GM21737 (cell line): ENCODE results near the gene VAV3.
"Not testable (repeated sequence)": the region's sequence is repeated elsewhere in the genome, so short reads cannot be mapped to it uniquely, and the experiment has no call there.

Experiments used
- ATAC-seq: cut with Tn5 transposase; IDR thresholded peaks from one replicate; pipeline ENCODE4 v1.9.1; 2021; ENCODE audit warnings: mild to moderate bottlenecking, moderate library complexity; ENCODE audit not compliant: unreplicated experiment

VAV3 gene

GRCh38 chr1:107762751-107763390, 202.1 kb downstream of the VAV3 start:
- ATAC-seq: no peak

DNA sequence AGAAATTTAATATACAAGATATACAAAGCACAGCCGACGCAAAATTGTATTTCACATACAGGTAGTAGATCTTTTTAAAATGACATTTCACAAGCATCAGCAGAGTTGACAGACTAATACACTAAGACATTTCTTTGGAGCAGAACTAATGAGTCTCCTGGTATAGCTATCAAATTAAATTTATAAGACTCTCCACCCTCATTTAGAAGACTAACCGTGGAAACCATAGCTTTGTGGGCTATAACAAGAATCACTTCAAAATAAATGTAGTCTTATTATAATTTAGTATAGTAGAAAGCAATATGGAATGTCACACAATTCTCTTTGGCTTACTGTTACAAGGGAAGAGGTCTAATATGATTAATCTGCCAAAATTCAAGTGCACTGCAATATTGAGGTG, 204.9 kb downstream of the VAV3 start:
- no peak for ATAC-seq

GRCh38 chr1:107750364-107750959, 214.5 kb downstream of the VAV3 start:
- no peak for ATAC-seq

DNA sequence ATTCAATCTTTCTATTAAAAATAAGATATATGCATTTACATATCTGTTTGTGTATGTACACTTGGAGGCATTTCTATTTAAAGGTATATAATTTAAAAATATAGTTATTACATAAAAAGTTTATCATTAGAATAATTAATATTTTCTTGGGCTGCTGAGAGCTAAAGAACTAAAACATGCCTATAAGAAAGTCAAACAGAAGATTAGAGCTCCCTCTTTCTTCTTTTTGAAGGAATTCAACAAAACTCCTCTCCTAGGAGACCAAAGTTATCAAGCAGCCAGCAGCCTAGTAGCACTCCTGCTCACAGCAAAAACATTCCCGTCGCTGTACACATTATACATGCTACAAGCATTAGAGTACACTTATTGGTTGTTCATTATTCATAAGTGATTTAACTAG, 216.4 kb downstream of the VAV3 start:
- ATAC-seq: no peak

DNA sequence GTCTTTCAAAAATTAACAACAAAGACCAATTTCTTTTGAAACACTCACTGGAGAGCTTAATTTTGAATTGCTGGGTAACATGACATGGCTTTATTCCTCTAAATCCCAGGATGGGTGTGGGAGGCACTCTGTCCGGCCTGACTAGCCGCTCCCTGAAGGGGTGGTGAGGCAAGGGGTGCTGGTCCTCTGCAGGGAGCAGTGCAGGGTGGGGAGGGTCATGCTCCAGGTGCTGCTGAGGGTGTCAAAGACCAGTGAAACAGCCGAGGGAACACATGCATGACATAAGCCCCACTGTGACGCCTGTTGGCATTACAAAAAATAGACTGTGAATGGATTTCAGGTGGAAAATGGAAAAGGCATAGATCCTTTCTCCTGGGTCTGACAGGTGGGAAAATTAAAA, 223.7 kb downstream of the VAV3 start:
- ATAC-seq: no peak

GRCh38 chr1:107740579-107740978, 224.4 kb downstream of the VAV3 start:
- no peak for ATAC-seq

- ATAC-seq: no peak
These were observed 225.3 kb downstream of the VAV3 start for GRCh38 chr1:107739651-107740050.

GRCh38 chr1:107739201-107739600, 225.8 kb downstream of the VAV3 start:
- ATAC-seq: no peak

DNA sequence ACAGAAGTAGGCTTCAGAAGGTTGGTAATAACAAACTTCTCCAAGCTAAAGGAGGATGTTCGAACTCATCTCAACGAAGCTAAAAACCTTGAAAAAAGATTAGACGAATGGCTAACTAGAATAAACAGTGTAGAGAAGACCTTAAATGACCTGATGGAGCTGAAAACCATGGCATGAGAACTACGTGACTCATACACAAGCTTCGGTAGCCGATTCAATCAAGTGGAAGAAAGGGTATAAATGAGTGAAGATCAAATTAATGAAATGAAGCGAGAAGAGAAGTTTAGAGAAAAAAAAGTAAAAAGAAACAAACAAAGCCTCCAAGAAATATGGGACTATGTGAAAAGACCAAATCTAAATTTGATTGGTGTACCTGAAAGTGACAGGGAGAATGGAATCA, 231.6 kb downstream of the VAV3 start:
- not testable (repeated sequence) for ATAC-seq

DNA sequence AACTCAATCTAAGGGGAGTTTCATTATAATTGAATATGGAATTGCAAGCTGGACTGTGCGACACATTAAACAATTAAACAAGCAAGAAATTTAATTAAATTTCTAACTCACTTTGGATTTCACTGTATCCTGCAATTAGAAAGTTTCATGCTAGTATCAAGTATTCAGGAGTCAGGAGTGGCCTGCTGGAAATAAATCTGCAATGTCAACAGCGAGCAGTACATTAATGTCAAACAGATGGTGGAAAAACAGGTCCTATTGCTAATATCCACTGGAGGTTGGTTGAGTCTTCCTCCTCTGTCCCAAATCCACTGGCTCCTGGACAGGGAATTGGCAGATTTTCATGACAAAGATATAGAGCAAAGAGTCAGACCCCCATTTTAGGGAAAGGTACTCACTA, 237.1 kb downstream of the VAV3 start:
- ATAC-seq: no peak

- no peak for ATAC-seq
These were observed 238.1 kb downstream of the VAV3 start for GRCh38 chr1:107726860-107727259.

DNA sequence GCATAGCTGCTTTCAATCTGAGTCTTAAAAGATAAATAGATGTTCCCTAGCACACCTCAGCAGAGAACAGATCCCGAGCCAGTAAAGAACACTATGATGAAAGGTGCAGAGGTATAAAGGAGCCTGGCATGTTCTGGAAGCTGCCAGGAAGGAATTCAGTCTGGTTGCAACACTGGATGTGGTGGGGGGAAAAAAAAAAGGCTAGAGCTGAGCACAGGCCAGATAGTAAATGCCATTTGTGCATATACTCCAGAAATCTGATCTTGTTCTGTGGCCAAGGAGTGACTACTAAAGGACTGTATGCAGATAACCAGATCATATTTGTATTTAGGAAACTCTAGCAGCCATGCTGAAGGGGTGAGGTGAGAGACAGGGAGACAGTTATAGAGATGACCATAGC, 240.3 kb downstream of the VAV3 start:
- ATAC-seq: no peak

DNA sequence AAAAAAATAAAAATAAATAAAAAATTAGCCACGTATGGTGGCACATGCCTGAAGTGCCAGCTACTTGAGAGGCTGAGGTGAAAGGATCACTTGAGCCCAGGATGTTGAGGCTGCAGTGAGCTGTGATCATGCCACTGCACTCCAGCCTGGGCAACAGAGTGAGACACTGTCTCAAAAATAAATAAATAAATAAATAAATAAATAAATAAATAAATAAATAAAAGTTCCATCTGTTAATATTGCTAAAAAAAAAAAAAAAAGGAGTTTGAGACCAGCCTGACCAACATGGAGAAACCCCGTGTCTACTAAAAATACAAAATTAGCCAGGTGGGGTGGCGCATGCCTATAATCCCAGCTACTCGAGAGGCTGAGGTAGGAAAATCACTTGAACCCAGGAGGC, 244.8 kb downstream of the VAV3 start:
- ATAC-seq: not testable (repeated sequence)

DNA sequence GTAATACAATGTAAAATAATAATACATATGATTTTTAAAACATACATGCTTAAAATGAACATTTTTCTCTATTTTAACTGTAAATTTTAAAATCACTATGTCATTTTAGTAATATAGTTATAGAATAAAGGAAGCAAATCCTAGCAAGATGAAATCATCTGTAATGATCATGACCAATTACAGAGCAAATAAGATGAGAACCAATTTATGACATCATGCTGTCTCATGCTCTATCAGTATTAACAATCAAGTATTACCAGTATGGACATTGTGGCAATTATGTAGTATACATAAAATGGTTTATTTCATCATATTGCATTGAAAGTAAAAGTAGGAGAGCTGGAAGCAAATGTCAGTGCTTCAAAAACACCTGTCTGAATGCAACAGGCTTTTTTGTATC, 255.0 kb downstream of the VAV3 start:
- no peak for ATAC-seq

GRCh38 chr1:107707111-107707510, 257.9 kb downstream of the VAV3 start:
- ATAC-seq: no peak

DNA sequence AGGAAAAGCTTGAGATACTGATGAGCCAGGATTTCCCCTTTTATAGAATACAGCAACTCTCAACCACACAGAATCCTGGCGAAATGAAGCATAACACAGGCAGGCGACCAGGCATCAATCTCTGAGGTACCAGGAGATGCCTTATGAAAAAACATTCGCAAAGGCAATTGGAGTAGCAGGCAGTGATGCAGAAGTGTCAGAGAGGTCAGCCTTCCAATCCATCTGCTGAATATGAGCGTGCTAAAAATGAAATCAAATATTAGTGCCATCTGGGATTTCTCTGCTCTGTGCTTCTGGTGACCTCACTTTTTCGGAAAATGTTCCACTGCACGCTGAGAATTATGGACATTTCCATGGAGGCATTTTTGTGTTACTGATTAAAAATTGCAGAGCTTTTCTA, 258.8 kb downstream of the VAV3 start:
- no peak for ATAC-seq

DNA sequence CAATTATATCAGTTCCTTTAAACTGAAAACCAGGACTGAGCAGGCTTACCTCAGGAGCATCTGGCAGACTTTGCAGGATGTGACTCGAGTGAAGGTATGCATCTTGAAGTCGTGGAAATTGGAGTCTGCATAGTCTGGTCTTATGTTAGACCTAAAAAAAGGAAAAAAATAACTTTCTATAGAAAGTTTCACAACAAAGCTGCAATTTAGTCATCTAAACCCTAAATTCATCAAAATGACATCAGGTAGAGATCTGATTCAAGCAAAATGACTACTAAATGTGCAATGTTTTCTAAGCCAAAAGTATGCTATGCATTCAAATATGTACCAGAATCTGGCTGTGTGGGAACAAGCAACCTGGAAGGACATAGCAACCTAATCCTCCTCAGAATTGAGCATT, 260.1 kb downstream of the VAV3 start:
- no peak for ATAC-seq

DNA sequence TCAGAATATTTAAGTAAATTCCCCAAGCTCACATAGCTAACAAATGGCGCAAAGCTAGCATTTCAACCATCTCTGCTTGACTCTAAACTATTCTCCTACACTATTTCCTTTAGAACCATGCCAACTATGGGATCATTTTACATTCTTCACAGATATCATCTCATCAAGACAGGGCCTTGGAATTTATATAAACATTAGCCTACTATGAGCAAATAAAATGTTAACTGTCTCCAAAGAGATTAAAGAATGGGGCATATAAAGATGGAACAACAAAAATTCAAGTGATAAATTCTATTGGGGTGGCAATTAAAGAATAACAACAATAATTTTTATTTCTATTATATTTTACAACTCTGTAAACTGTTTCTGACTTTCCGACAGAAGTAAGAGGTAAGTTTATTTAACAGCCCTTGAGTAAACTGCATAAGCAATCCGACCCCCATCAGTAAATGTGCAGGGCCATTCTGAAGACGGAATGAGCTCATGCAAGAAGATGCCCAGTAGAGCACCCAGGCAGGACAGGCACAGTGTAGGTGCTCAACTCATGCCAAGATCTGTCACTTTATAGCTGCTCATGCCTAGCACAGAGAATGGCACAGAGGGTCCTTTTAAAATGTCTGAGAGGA, 261.9 kb downstream of the VAV3 start:
- no peak for ATAC-seq

DNA sequence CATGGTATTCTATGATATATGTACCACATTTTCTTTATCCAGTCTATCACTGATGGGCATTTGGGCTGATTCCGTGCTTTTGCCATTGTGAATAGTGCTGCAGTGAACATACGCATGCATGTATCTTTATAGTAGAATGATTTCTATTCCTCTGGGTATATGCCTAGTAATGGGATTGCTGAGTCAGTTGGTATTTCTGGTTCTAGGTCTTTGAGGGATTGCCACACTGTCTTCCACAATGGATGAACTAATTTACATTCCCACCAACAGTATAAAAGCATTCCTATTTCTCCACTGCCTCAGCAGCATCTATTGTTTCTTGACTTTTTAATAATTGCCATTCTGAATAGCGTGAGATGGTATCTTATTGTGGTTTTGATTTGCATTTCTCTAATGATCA, 264.3 kb downstream of the VAV3 start:
- ATAC-seq: not testable (repeated sequence)

DNA sequence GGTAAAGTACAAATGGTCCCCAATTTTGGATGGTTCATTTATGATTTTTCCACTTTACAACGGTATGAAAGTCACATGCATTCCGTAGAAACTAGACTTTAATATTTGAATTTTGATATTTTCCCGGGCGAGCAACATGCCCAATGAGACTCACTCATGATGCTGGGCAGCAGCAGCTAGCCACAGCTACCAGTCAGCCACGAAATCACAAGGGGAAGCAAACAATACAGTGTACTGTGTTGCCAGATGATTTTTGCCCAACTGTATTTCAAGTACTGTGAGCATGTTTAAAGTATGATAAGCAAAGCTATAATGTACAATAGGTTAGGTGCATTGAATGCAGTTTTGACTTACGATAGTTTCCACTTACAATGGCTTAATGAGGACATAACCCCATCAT, 266.8 kb downstream of the VAV3 start:
- ATAC-seq: no peak

DNA sequence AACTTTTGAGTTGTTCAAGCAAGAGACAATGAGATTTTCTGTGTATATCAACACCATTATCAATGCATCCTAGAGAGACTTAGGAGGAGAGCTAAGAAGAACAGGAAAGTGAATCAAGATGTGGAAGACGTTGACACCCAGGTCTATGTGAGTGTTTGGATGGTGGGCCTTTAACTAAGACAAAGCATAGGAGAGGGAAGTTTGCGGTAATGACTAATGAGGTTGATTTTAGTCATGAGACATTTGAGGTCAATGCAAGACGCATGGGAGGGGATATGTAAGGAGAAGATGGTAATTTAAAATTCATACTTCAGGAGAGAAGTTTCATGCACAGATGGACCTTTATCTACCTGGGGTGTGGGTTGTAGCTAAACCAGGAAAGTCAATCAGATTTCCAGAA, 269.6 kb downstream of the VAV3 start:
- no peak for ATAC-seq

- no peak for ATAC-seq
These were observed 272.2 kb downstream of the VAV3 start for GRCh38 chr1:107692580-107693345.
